Liver (tissue), 3 donors: ENCODE results near the gene GLTPD2.

ENCODE experiments used
- CTCF ChIP-seq: fragments of 150-350 bp; IDR thresholded peaks from 2 replicates; pipeline ENCODE4 v1.5.1; 2017; ENCODE audit warnings: improper control_type of control experiment, low read depth, low read length; ENCODE audit not compliant: missing input control
- GABPA ChIP-seq, 2 donors: IDR thresholded peaks in 1 of 2; conservative IDR thresholded peaks in 1 of 2; 2 replicates each; pipeline ENCODE4 v1.6.1; 2016; ENCODE audit warnings: antibody characterized with exemption in 2 of 2, mild to moderate bottlenecking in 1 of 2, moderate library complexity in 1 of 2
- MAX ChIP-seq: IDR thresholded peaks from 2 replicates; pipeline ENCODE4 v1.6.1; 2016; ENCODE audit warnings: antibody characterized with exemption
- RAD21 ChIP-seq, 2 donors: IDR thresholded peaks; 2 replicates each; pipeline ENCODE4 v1.6.1; 2016; ENCODE audit warnings: antibody characterized with exemption in 2 of 2, mild to moderate bottlenecking in 2 of 2
- TF ChIP-seq, protein P1 (sequence below): IDR thresholded peaks from 2 replicates; pipeline ENCODE4 v1.6.1; 2016; ENCODE audit warnings: antibody characterized with exemption, mild to moderate bottlenecking
- donor health status: healthy.
- donor health status: healthy.

- TF ChIP-seq RAD21 (IDR thresholded peaks at IDR 0.05): peak in 1 of 2 donors; percentile 11
- no peak for TF ChIP-seq GABPA (IDR thresholded peaks at IDR 0.05 in 1 of 2, conservative IDR thresholded peaks at IDR 0.05 in 1 of 2)
- no peak for TF ChIP-seq CTCF
- TF ChIP-seq MAX: no peak
- TF ChIP-seq, protein P1, sequence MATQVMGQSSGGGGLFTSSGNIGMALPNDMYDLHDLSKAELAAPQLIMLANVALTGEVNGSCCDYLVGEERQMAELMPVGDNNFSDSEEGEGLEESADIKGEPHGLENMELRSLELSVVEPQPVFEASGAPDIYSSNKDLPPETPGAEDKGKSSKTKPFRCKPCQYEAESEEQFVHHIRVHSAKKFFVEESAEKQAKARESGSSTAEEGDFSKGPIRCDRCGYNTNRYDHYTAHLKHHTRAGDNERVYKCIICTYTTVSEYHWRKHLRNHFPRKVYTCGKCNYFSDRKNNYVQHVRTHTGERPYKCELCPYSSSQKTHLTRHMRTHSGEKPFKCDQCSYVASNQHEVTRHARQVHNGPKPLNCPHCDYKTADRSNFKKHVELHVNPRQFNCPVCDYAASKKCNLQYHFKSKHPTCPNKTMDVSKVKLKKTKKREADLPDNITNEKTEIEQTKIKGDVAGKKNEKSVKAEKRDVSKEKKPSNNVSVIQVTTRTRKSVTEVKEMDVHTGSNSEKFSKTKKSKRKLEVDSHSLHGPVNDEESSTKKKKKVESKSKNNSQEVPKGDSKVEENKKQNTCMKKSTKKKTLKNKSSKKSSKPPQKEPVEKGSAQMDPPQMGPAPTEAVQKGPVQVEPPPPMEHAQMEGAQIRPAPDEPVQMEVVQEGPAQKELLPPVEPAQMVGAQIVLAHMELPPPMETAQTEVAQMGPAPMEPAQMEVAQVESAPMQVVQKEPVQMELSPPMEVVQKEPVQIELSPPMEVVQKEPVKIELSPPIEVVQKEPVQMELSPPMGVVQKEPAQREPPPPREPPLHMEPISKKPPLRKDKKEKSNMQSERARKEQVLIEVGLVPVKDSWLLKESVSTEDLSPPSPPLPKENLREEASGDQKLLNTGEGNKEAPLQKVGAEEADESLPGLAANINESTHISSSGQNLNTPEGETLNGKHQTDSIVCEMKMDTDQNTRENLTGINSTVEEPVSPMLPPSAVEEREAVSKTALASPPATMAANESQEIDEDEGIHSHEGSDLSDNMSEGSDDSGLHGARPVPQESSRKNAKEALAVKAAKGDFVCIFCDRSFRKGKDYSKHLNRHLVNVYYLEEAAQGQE: no peak
These were observed 2.7 kb upstream of the GLTPD2 start, which contains the start of gene VMO1 for GRCh38 chr17:4786106-4786511.
